Activated T-cell treated with anti-CD3 and anti-CD28 coated beads for 1 hour (primary cell): ENCODE measurements around the gene GOLGA8A.
A peak's percentile ranks its signal among the peaks of the same experiment; 100 is the strongest.
"Not testable (repeated sequence)": the region's sequence is repeated elsewhere in the genome, so short reads cannot be mapped to it uniquely, and the experiment has no call there.

Source experiments
- DNase-seq: peaks from one replicate; pipeline ENCODE4 v3.0.0-alpha.2; 2020; ENCODE audit warnings: low read depth

Gene GOLGA8A, protein sequence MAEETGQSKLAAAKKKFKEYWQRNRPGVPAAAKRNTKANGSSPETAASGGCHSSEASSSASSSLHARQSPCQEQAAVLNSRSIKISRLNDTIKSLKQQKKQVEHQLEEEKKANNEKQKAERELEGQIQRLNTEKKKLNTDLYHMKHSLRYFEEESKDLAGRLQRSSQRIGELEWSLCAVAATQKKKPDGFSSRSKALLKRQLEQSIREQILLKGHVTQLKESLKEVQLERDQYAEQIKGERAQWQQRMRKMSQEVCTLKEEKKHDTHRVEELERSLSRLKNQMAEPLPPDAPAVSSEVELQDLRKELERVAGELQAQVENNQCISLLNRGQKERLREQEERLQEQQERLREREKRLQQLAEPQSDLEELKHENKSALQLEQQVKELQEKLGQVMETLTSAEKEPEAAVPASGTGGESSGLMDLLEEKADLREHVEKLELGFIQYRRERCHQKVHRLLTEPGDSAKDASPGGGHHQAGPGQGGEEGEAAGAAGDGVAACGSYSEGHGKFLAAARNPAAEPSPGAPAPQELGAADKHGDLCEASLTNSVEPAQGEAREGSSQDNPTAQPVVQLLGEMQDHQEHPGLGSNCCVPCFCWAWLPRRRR

DNA sequence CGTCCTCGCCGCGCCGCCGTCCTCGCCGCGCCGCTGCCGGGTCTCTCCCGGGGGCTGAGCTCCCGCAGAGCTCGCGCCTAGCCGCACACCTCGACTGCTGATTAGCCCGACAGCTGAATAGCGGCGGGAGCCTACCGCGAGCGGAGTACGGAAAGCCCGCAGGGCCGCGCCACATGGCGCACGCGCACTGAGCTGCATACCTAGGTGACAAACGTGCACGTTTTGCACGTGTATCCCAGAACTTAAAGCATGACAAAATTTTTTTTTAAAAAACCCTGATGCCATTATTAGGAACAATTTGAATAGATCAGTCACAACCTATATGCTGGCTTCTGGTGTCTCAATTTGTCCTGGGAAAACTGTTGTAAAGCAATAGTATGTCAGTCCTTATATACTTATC lies at the start of gene GOLGA8A:
TSS of gene GOLGA8A (minus strand) at position 122 of the 400 bp plus-strand sequence. CDS start 48,117 bp downstream, outside the sequence.
- DNase-seq, result peak; percentile 80

DNA sequence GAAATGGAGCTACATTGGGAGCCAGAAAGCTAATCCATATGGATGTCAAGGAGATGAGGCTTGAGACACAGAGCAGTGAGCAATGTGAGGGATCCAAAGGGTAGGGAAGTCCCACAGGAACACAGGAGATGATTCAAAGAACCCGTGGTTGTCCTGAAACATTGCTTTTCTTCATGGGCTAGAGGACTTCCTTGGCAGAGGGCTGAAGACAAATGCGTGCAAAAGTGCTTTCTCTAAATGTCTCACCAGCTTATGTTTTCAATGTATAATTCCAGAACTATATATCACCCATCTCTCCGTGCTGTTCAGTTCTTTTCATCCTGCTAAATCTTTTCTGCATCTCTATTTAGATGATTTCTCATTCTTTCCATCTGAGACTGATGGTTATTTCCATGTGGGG lies 46.0 kb upstream of the GOLGA8A start:
- no peak for DNase-seq

DNA sequence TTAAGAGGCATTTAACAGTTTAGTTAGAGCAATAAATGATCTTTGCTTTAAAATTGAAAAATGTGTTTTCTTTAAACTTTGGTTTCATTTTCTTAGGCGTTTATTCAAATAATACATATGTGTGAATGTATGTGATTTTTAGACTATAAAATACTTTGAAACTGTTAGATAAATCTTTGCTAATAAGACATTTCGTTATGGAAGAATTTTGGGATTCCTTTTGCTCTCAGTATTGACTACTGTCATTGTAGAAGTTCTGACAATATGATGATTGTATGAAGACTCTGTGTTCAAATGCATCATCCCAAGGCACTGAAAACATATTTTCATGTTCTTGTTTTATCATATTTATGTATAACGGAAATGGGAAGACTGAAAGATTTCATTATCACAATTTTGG lies 43.8 kb upstream of the GOLGA8A start:
- no peak for DNase-seq

DNA sequence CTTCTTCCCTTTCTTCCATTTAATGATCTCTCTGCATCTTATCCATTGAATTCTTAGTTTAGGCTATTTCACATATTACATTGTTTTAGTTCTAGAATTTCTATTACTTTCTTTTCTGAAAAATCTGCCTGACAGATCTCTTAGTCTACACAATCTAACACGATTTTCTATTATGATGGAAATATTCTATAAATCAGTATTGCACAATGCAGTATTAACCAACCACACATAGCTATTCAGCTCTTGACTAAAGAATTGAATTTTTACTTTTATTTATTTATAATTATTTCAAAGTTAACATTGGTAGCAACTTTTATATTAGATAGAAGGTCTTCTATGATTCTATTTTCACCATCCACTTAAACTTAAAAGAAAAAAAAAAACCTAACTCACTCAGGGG lies 36.2 kb upstream of the GOLGA8A start:
- no peak for DNase-seq

DNA sequence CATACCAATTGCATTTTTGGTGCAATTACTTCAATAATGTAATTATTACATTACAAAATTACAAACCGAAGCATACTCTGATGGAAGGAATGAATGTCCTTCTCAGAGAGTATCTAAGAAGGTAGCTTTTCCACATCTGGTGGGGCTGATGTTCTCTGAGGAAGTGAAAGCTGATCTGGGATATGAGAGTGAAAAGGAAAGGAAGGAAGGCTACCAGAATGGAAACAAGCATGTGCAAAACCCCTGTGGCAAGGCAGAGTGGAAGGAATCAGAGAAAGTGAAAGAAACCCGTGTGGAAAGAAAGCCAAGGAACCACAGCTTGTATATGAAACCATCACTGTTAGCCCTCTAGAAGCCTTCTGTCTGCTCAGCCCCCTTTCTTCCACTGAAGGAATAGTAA lies 35.3 kb upstream of the GOLGA8A start:
- no peak for DNase-seq

DNA sequence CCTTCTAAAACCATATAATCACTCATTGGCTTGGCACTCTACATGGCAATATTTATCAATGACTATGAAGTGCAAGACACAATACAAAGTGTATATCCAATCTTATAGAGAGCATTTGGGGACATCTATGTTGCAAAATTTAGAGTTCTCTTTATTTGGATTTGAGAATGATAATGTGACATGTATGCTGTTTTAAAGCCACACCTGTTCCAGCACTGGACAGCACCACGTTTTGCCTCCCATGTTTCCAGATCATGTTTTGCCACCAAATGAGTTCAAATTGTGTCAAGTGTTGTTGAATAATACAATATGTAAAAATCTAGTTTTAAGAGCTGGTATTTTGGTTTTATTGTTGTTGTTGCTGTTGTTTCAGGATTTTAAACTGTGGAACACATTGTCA lies 33.3 kb upstream of the GOLGA8A start:
- no peak for DNase-seq

DNA sequence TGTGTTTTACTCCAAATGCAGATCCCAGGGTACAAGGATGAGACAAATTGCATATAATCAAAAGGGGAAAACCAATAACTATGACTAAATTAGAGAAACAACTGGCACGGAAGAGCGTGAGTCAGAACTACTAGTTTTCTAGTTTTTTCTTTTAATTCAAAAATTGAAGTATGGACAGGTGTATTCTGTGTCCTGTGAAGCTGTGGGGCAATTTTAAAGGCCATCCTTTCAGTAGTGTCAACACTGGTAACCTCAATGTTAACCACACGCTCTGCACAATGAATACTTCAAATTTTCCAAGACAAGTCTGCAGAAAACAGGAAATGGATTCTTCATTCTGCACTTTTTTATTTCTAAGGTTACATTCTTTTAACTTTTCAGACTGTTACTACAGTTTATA lies 32.5 kb upstream of the GOLGA8A start:
- no peak for DNase-seq

DNA sequence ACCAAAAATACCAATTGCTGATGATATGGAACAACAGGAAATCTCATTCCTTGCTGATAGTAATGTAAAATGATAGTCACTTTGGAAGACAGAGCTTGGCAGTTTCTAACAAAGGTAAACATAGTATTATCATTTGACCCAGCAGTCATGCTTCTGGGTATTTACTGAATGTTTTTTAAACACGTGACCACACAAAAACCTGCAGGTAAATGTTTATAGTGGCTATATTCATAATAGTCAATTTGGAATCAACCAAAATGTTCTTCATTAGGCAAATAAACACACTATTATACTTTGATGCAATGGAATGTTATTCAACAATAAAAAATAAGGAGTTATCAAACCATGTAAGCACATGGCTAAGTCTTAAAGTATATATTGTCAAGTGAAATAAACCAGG lies 24.1 kb upstream of the GOLGA8A start:
- DNase-seq, result no peak

DNA sequence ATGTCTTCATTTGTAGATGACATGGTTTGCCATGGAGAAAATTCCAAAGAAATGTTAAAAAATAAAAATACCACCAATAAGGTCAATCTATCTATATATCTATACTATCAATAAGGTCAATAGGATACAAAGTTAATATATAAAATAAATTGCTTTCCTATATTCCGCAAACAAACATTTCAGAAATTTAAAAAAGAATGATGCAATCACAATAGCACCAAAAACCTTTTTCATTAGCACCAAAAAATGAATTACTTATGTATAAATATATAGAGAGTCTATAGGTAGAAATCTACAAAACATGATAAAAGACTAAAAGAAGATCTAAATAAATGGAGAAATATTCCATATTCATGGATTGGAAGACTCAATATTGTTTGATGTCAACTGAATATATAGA lies 22.8 kb upstream of the GOLGA8A start:
- DNase-seq, result no peak

DNA sequence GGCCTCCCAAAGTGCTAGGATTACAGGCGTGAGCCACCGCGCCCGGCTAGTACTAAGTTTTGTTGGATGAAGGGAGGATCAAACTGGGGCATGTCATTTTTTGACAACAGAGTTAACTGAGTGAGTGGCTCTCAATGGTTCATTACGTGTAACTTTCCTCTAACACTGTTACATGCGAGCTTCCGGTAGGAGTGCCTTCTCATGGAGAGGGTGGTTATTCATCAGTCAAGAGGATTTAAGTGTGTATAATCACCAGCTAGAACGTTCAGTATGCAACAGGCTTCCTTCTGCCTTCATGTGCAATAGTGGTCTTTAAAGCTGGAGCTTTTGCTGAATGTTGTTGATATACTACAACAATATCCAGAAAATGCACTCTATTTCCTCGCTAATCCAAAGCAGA lies 19.1 kb upstream of the GOLGA8A start:
- DNase-seq, result no peak

DNA sequence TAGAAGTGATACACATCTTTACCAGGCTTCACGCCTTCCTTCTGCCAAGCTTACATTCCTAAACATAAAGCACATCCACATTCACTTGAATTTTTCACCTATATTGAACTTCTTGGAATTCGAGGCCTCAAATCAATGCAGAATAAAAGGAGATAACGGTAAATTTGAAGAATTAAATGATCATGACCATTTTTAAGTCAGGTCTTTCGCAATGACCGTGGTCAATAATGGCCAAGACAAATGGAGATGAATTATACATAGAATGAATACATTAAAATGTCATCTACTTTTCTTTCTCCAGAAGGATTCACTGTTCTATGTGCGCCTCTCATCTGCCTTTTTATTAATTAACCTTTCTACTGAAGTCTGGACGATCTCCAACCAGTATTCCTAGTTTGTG lies 5.3 kb upstream of the GOLGA8A start:
- no peak for DNase-seq

DNA sequence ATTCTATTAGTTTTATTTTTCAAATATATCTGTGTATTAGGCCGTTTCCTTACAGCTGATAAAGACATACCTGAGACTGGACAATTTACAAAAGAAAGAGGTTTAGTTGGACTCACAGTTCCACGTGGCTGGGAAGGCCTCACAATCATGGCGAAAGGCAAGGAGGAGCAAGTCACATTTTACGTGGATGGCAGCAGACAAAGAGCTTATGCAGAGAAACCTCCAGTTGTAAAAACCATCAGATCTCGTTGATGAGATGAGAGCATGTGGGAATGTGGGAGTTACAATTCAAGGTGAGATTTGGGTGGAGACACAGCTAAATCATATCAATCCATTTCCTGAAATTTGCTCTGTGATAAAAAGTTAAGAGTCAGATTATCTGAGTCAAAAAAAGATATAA lies 2.3 kb upstream of the GOLGA8A start:
- DNase-seq, result no peak

DNA sequence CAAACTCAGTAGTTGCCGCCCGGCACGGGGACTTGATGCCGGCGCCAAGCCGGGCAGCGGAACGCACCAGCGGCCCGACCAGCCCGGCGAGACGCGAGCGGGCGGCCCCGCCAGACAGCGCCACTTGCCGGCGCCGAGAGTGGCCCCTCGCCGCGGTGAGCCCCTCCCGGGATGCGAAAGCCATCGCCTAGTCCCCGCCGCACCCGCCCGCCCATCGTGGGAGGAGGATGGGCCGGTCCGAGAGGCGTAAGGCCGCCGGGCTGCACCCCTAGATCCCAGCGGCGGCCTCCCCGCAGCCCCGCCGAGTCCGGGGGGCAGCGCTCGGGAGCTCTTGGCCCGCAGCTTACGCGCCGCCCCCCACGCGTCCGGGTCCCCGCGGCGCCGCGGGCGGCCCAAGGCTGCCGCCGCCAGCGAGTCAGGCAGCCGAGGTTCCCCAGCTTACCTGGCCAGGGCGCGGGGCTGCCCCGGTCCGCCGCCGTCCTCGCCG lies 609 bp downstream of the GOLGA8A start:
- peak; percentile 38 for DNase-seq

DNA sequence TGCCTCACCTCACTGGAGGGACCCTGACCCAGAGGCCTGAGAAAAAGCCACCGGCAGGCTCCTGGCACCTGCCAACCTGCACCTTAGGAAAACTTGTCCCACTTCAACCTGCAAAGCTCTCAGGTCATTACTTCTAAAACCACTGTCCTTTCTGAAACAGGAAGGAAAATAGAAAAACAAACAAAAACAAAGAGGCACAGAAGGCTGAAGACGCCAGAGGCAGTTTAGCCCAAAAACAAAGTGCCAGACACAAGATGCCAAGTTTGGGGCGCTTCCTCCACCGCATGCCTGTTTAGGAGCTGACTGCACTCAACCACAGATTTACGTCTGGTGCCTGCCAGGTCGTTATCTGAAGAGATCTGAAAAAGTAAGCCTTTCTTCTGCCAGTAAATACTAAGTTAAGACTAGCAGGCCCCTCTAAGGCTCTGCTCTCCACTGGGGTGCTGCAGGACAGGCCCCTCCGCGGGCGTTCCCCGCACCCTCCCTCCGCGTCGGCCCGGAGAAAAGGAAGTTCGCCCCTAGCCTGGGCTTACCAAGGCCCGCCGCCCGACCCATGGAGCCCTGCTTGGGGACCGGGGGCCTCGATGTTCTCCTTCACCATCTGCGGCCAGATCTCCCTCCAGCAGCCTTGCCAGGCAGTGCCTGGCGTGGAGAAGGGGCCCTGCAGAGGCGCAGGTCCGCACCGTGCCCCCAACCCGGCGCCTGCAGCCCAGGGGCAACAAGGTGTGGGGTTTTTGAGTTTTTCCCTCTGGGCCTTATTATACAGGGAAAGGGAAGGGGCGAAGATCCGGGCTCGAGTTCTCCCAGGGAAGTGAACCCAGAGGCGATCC lies 1.3 kb downstream of the GOLGA8A start:
- DNase-seq, result no peak

DNA sequence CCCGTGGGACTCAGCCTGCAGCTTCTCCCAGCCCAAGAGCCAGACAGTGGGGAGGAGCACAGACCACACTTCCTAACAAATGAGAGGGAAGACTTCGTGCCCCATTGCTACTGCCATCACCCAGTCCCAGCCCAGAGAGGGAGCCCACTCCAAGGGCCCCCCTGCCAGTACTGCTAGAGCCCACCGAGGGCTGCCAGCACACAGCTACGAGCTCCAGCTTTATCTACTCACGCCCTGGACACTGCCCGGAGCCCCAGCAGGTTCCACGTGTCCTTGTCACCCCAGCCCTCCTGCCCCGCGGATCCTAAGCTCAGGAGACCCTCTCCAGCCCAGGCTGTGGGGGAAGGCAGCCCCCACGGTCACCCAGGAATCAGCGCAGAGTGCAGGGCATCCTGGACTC lies 1.9 kb downstream of the GOLGA8A start:
- DNase-seq, result no peak

DNA sequence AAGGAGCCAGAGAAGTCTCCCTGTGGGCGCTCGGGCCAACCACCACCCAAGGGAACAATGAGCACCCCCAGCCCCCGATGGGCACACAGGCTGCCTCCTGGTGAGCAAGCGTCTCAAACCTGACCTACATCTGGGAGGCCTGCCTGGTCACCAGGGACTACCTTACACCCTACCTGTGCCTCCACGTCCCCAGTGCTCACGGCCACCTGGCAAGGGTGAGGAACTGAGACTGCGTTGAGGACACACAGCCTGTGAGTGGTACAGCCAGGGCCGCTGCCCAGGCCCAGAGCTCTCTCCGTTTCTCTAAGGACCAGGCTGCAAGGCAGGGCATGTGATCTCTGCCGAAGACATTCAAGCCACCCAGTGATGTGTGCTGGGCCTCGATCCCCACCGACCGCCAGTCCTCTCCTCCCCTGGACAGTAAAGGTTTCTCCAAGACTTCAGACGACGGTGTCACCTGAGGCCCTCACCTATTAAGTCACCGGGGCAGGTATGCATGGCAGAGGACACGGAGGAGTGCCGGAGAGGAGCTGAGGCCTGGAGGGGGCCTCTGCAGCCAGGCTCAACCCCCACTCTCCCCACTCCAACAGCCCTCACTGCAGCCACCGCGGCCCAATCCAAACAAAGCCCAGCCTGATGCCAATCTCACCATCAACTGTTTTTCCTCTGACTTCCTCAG lies 2.8 kb downstream of the GOLGA8A start:
- no peak for DNase-seq

DNA sequence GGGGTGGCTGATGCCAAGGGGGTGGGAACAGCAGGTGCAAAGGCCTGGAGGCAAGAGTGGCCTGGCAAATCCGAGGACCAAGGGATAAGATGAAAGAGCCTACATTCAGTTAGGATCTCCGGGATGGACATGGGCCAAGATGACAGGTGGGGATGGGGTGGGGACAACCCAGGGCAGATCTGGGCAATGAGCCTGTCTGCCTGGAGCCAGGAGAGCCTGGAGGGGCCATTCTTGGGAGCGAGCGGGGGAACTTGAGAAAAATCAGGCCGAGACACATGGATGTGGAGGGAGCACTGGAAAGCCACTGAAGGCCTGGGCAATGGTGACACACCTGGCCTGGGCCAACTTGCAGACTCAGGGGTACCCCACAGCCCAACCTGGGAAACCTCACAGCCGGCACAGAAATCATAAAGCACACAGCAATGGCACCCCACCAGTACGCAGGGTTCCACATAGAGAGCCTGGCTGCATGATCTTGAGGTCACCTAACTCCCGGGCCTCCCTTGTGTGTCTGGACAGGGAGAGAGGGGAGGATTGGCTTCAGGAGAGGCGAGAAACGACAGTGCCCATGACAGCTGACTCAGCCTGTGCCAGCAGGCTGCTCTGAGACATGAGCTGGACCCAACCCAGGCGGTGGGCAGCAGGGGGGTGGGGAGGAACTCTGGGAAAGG lies 3.5 kb downstream of the GOLGA8A start:
- not testable (repeated sequence) for DNase-seq

DNA sequence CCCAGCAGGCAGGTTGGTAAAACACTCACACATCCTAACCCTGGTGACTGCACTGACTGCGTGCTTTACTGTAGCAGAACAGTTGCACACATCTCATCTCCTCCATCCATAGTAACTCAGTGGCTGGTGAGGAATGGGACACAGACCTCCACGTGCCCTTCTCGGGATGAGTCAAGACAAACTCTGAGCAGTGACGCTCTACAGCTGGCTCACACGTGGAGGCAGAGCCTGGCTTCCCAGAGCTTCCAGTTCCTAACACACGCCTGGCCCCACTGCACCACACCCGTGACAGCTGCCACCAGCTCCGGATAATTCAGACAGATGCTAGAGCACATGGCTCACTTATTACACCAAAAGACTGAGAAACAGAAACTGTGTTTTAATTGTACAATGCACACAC lies 7.0 kb downstream of the GOLGA8A start:
- not testable (repeated sequence) for DNase-seq

DNA sequence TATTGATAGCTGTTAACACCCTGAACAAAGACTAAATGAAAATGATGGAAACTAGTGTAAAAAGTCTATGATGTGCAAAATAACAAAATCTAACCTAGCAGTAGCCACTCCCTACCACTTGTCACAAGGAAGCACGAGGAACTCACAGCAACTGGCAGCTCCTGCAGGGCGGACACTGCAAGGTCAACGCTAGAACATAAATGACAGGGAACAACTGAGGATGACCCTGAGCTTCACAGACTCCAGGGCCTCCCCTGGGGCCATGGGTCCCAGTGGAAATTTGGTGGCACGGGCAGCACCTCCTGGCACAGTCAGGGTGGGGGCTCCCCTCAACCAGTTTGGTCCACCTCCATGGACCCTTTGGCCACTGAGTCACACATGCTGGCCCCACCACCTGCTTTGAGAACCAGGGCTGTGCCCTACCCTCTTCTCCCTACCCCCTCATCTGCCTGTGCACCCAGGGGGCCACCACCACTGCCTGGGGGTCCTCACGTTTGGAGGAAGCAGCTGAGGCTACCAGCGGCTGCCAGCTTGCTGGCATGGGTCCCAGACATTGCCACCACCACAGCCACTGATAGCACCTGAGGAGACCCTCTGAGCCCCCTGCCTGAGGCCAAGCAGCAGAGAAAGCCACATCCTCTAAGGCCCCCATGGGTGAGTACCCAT lies 14.1 kb downstream of the GOLGA8A start:
- DNase-seq, result not testable (repeated sequence)

DNA sequence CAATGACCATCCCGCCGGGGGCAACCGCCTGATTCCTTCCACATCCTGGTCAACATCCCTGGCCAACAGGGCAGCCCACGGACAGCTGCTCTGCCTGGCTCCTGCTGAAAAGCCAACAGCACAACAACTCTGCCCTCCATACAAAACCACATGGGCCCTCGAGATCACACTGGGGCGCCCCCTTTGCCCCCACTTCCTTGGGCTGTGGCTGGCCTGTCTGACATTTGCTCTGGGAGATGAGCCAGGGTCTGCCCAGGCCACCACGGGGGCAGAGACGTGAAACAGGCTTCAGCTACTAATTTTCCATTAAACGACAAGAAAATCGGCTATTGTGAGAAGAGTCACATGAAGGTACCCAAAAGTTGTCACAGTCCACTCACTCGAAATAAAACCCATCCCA lies 16.7 kb downstream of the GOLGA8A start:
- not testable (repeated sequence) for DNase-seq

DNA sequence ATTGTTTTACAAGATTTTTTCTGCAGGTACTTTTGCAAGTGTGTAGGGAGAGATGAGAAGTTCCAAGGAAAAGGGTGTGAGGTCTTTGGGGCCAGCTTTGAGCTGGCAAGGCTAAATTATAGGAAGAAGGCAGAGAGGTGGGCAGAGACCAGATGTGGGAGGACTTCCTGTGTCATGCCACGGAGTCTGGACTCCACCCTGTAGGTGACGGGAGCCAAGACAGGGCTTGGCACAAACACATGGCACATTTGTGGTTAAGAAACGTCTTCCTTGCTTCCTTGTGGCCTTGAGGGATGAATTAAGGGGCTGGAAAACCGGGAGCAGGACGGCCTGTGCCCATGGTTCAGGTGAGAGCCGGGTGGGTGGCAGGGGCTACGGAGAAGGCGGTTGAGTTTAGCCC lies 19.2 kb downstream of the GOLGA8A start:
- DNase-seq, result not testable (repeated sequence)
